BJ (cell line): Measurements from ENCODE around the gene NPC1L1. TPM values are rescaled to one million over a fixed set of nuclear protein-coding genes. Genes with fewer than 3 reads are reported as not detected.

Experiments
- CTCF ChIA-PET: fragments of 350-600 bp; formaldehyde crosslinking; extraction: SDS; loops from one replicate; lab custom pipeline; 2021; ENCODE audit warnings: antibody characterized with exemption, inconsistent platforms; lab: Yijun Ruan, JAX
- POLR2A ChIA-PET: fragments of 300-600 bp; sonication (Branson Sonifier 250); formaldehyde crosslinking; extraction: SDS; loops from one replicate; lab custom pipeline; 2021; ENCODE audit warnings: antibody characterized with exemption; lab: Charles Lee
- DNase-seq: peaks from one replicate; pipeline ENCODE4 v3.0.0-alpha.2; 2011; ENCODE audit warnings: low read depth
- H3K27me3 ChIP-seq: 2 replicates; pipeline ENCODE4 v1.6.0; 2011; ENCODE audit warnings: low read length; ENCODE audit not compliant: control insufficient read depth, insufficient read depth
- H3K36me3 ChIP-seq: 2 replicates; pipeline ENCODE4 v1.5.1; 2011; ENCODE audit warnings: low read length; ENCODE audit not compliant: control insufficient read depth, insufficient read depth
- H3K4me3 ChIP-seq: 2 replicates; pipeline ENCODE4 v1.5.1; 2011; ENCODE audit warnings: low read depth, mild to moderate bottlenecking, control low read depth, low read length
- polyA plus RNA-seq: library from polyadenylated mRNA; depleted of rRNA; stranded (reverse); fragments of >200 nt; gene quantifications from 2 replicates; pipeline ENCODE4 v1.2.3, GENCODE V29; 2011
- TF ChIP-seq, protein P1 (sequence below): IDR thresholded peaks from 2 replicates; pipeline ENCODE4 v1.5.1; 2011; ENCODE audit warnings: low read depth, mild to moderate bottlenecking, control low read depth, inconsistent platforms, low read length, moderate library complexity; ENCODE audit not compliant: insufficient read depth

Gene NPC1L1
- polyA plus RNA-seq, 1 experiment, result not detected

DNA sequence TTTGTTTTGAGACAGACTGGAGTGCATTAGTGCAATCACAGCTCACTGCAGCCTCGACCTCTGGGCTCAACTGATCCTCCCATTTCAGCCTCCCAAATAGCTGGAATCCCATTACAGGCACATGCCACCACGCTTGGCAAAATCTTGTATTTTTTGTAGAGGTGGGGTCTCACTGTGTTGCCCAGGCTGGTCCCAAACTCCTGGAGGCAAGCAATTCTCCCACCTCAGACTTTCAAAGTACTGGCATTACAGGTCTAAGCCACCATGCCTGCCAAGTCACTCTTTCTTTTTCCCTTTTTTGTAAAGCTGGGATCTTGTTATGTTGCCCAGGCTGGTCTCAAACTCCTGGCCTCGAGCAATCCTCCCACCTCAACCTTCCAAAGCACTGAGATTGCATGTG is 8.3 kb upstream of the NPC1L1 start:
- Histone ChIP-seq H3K36me3 (no peaks in the 10 kb centered on the region), H3K4me3 (no peak overlapping the region), H3K27me3 (peaks cover 6% of the 10 kb centered on the region; the same call in 1 of the 2 replicates)
- ChIA-PET POLR2A (interaction anchor here (0.6 kb wide), 1 partner anchor 306 kb away, joined by 3 read pairs; no protein-coding TSS in a partner anchor), CTCF (interaction anchor here (1.2 to 2.5 kb wide), 2 partner anchors 10 to 16 kb away, joined by 3 to 10 read pairs; no protein-coding TSS in a partner anchor)
- DNase-seq, result no peak
- TF ChIP-seq, protein P1, sequence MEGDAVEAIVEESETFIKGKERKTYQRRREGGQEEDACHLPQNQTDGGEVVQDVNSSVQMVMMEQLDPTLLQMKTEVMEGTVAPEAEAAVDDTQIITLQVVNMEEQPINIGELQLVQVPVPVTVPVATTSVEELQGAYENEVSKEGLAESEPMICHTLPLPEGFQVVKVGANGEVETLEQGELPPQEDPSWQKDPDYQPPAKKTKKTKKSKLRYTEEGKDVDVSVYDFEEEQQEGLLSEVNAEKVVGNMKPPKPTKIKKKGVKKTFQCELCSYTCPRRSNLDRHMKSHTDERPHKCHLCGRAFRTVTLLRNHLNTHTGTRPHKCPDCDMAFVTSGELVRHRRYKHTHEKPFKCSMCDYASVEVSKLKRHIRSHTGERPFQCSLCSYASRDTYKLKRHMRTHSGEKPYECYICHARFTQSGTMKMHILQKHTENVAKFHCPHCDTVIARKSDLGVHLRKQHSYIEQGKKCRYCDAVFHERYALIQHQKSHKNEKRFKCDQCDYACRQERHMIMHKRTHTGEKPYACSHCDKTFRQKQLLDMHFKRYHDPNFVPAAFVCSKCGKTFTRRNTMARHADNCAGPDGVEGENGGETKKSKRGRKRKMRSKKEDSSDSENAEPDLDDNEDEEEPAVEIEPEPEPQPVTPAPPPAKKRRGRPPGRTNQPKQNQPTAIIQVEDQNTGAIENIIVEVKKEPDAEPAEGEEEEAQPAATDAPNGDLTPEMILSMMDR, result no peak

DNA sequence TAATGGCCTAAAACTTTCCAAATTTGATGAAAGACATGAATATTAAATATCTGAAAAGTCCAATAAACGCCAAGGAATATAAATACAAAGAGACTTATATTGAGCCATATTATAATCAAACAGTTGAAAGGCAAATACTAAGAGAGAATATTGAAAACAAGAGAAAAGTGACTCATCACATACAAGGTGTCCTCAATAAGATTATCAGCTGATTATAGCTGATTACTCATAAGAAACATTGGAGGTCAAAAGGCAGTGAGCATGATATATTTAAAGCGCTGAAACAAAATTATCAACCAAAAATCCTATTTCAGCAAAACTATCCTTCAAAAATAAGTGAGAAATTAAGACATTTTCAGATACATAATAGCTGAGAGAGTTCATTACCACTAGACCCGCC is 7.8 kb upstream of the NPC1L1 start:
- H3K27me3 ChIP-seq, result peaks cover 6% of the 10 kb centered on the region; the same call in 1 of the 2 replicates
- H3K36me3 ChIP-seq, result no peaks in the 10 kb centered on the region
- ChIA-PET CTCF (interaction anchor here (2.5 kb wide), 1 partner anchor 17 kb away, joined by 10 read pairs; no protein-coding TSS in a partner anchor), POLR2A (no interaction called here)
- no peak for DNase-seq
- TF ChIP-seq, protein P1, result no peak
- no peak overlapping the region for H3K4me3 ChIP-seq

DNA sequence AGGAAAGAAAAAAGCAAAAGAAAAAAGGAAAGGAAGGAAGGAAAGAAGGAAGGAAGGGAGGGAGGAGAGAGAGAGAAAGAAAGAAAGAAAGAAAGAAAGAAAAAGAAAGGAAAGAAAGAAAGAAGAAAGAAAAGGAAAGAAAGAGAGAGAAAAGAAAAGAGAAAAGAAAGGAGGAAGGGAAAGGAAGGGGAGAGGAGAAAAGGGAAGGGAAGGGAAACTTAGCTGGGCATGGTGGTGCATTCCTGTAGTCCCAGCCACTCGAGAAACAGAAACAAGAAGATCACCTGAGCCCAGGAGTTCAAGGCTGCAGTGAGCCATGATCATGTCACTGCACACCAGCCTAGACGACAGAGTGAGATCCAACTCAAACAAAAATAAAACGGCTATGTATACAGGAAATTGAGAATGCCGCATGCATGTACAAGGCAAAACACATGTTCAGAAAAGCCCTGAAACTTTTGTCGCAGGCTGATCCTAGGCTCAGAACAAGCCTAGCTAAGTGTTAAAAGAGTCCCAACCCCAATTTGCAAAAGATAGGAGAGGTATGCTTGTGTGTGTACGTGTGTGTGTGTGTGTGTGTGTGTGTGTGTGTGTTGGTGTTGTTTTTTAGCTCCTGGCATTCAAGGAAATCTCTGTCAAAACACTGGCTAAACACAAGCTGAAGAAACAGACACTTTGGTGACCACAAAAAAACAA is 6.6 kb upstream of the NPC1L1 start:
- Histone ChIP-seq H3K27me3 (peaks cover 6% of the 10 kb centered on the region; the same call in 1 of the 2 replicates), H3K36me3 (no peaks in the 10 kb centered on the region), H3K4me3 (no peak overlapping the region)
- ChIA-PET CTCF (interaction anchor here (0.6 kb wide), 2 partner anchors 14 to 307 kb away, joined by 3 read pairs; no protein-coding TSS in a partner anchor), POLR2A (no interaction called here)
- no peak for DNase-seq
- TF ChIP-seq, protein P1, result no peak

DNA sequence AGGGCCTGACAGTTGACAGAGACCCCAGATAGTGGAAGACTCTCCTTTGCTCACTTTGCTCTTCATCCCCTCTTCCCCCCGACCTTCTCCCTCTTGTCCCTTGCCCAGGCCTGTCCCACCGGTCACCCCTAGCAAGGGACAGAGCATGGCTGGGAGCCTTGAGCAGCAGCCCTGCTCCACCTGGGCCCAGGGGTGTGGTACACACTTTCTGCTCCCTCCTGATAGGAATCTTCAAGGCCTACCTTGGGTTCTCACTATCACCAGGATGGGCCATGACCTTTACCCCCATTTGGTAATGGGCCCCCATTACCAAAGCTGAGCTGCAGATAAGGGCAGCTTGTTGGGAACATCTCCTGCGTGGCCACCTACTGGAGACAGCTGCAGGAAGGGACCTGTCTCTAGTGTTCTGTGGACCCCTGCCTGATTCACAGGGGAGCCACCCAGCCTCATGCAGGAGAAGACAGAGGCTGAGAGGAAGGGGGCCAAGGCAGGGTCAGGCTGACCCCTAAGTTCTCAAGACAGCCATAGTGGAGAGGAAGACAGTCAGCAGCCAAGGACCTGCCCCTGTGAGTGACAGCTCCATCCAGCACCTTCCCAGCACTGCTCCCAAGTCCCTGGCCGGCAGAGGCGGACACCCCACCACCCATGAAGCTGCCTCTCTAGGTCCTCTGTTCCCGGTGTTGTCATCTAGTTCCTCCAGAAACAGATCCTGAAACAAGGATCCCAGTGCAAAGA is 913 bp upstream of the NPC1L1 start:
- H3K4me3 ChIP-seq, result no peak overlapping the region
- CTCF ChIA-PET, result interaction anchor here (2.3 kb wide), 1 partner anchor 23 kb away, joined by 11 read pairs; no protein-coding TSS in a partner anchor
- TF ChIP-seq, protein P1, result no peak
- no peak for DNase-seq
- POLR2A ChIA-PET, result no interaction called here
- H3K27me3 ChIP-seq, result peaks cover 2% of the 10 kb centered on the region; the same call in 1 of the 2 replicates
- H3K36me3 ChIP-seq, result no peaks in the 10 kb centered on the region

DNA sequence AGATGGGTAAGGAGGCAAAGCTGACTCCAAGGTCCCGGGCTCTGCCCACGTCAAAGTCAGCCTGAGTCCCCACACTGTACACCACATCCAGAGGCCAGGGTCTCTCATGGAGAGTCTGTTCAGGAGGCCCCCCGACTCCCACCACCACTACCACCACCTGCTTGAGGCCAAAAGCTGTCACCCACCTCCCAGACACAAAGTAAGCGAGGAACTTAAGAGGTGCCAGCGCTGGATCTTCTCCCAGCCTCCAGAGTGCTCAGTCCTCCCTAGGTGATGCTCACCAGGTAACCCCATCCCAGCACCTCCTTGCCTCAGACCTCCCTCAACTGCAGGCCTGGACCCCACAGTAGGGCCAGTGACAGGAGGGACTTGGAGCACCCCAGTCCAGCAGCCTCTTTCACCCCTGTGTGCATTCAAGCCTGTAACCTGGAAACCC is 520 bp downstream of the NPC1L1 start:
- TF ChIP-seq, protein P1, result no peak
- ChIA-PET CTCF (interaction anchor here (1.5 kb wide), 1 partner anchor 300 kb away, joined by 3 read pairs; no protein-coding TSS in a partner anchor), POLR2A (no interaction called here)
- DNase-seq, result no peak
- no peaks in the 10 kb centered on the region; the same call in 1 of the 2 replicates for H3K27me3 ChIP-seq
- no peak overlapping the region for H3K4me3 ChIP-seq
- H3K36me3 ChIP-seq, result no peaks in the 10 kb centered on the region
